Midbrain (tissue), 1 donor: ENCODE data around the gene GNAS-AS1.

Source experiments
- DNase-seq: peaks from one replicate; lab custom pipeline; 2025; lab: John Stamatoyannopoulos, UW

The GNAS-AS1 gene

GRCh38 chr20:58850693-58851174, at the start of gene GNAS-AS1:
GNAS-AS1 (minus strand) TSS chr20:58850902.
- DNase-seq: peak; percentile 67

DNA sequence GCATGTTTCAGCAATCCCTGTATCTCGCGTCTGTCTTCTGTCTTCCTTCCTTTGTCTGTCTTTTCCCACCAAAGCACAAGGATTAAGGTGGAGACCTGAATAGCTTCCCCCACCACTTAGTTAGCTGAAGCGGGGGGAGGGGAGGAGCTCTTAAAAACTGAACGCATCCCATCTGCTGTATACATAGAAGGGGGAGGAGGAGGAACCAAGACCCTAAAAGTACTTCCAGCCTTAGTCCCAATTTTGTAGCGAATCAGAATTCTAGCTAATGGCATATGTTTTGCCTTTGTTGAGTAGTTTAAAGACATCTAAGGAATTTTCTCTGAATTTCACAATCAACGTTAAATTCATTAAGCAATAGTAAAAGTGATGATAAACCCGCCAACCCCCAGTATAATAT, 49.7 kb upstream of the GNAS-AS1 start:
- no peak for DNase-seq

GRCh38 chr20:58899512-58899911, 48.8 kb upstream of the GNAS-AS1 start:
- no peak for DNase-seq

- no peak for DNase-seq
These were observed 48.1 kb upstream of the GNAS-AS1 start for GRCh38 chr20:58898629-58899408.

DNA sequence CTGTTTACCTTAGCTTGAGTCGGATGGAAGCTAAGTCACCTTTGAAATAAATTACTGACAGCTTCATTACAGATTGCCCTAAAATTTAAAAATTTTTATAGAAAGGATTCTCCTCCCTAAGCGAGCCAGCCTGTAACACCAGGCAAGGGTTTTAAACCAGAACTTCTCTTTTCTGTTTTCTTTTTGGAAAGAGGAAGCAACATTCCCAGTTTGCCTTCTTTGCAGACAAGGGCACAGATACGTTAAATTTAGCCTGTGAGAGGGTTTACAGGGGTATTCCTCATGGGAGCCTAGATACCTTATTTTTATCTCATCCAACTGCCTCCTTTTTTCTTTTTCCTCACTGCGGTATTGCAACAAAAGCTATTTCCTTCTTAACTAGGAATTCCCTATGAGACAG, 46.8 kb upstream of the GNAS-AS1 start:
- DNase-seq: no peak

DNA sequence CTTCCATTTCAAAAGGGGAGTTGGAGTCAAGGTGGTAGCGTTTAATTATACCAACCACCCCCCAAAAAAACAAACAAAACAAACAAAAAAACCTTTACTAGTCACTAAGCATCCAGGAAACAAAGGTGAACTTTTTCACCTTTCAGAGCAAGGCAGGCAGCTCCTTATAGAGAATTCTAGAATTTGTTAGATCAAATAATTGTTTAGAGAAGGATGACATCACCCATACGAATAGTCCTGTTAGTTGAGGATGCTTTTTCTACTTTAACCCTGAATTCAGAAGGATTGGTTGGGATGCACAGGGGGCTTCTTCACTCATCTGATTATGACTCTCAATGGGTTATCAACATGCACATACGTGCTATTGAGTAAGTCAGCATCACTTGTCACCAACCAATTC, 46.1 kb upstream of the GNAS-AS1 start:
- DNase-seq: no peak

GRCh38 chr20:58895448-58896180, 44.9 kb upstream of the GNAS-AS1 start:
- no peak for DNase-seq

DNA sequence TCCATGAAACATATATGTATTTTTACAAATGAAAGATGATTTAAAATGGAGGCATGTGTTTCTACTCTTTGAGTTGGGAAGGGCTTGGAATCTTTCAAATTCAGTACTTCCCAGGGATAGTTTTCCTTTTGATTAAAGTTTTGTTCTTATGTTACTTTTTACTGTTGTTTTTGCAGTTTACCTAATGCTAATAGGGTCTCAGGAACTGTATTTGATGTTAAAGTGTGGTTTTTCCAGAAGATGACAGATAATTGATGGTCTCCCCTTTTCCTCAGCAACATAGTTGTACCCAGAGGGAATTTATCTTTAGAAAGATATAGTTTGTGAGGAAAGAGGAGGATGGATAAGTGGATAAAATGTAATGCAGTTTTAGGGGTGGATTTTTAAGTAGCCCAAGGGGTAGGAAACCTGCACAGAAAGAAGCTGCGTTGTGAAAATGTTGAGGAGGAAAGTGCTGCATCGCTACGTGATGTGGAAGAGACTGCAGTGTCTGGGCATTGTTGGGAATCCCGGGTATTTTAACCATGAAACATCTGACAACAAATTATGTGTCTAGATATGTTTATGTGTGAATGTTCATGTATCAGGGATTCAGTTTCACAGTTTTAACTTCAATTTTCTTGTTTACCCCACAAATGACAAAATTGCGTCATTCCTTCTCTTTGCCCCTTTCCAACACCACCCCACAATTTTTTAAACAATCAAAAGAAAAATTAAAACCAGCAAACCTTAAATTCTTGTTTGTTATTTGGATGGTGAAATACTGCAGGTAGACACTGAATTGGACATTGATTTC, 44.1 kb upstream of the GNAS-AS1 start:
- DNase-seq: no peak

DNA sequence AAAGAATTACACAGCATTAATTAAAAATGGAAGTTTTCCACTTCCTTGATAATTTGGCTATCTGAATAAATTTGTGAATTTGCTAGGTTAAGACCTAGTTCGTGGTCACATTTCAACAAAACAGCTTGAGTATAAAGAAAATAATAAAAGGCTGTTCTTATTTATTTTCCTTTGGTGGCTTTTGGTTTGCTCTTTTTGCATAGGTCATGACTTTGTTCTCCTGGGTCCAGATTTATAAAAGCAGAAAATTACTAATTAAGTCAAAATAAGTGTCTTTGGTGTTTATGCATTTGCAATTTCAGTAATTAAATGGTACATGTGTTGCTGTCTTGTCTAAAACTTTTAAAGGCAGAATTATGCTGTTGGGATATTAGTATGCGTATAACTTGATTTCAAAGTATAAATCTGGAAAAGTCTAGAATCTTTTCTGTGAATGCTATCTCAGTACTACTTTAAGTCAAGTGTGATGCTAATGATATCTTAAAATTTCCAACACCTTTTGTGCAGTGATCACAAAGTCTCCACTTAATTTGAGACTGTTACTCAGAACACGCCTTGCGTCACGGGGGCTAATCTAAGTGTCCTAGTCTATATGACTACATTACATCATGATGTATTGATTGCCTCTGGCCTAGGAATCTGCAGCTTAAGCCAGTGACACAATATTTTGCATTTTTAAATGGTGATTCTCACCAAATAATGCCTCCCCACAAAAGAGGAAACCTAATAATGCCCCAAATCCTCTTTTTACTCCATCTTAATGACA, 42.8 kb upstream of the GNAS-AS1 start:
- no peak for DNase-seq

DNA sequence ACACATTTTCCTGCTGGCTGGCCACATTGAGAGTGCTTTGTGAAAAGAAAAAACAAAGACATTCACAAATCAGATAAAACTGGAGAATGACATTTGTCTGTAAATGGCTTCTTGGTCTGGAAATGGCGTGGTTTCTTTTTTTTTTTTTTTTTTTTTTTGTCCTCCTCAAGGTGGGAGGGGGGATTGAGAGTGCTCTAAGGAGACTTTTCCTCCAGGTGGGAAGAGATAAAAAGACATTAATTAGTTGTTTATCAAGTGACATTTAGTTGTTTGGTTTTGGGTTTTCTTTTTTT, 42.2 kb upstream of the GNAS-AS1 start:
- no peak for DNase-seq

DNA sequence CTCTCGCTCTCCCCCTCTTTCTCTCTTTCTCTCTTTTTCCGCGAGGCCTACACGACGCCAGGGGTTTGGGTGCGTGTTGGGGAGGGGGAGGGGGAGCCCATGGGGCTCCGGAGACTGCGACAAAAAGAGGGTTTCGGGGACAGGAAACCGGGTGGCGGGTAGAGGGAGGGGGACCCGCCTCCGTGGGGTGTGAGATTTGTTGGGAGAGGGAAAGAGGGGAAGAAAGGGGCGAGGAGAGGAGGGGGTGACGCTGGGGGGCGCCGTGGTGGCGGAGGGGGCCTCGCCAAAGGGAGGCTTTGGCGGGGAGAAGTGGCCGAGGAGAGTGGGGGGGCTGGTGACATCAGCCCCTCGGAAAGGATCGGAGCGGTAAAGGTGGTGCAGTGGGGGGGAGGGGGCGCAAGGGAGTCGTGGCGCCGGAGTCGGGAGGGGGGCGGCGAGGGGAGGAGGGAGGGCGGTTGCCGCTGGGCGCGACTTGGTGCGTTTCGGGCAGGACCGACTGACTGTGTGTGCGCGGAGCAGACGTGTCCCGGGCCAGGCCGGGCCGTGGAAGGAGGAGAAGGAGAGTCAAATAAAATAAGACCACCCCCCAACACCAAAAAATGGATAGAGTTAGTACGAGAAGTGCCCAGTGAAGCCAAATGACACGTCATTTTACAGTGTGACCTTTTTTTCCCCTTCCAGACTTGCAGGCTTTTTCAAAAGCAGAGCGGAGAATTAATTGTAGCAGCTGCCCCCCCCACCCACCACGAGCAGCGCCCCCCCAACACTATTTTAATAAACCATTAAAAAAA, 41.6 kb upstream of the GNAS-AS1 start:
- peak; percentile 38 for DNase-seq

DNA sequence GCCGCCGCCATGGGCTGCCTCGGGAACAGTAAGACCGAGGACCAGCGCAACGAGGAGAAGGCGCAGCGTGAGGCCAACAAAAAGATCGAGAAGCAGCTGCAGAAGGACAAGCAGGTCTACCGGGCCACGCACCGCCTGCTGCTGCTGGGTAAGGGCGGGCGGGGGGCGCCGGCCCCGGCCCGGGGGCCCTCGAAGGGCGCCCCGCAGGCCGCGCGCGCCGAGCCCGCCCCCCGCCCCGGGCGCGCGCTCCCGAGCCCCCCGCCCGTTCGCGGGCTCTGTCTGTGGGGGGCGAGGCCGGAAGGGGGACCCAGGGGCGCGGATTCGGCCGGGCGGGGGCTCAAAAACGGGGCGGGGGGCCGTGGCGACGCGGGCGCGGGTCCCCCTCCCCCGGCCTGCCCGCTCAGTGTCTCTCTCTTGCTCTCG, 41.0 kb upstream of the GNAS-AS1 start:
- no peak for DNase-seq

GRCh38 chr20:58891086-58891717, 40.5 kb upstream of the GNAS-AS1 start:
- peak; percentile 78 for DNase-seq

- DNase-seq: peak; percentile 78
These were observed 39.9 kb upstream of the GNAS-AS1 start for GRCh38 chr20:58890518-58891085.

DNA sequence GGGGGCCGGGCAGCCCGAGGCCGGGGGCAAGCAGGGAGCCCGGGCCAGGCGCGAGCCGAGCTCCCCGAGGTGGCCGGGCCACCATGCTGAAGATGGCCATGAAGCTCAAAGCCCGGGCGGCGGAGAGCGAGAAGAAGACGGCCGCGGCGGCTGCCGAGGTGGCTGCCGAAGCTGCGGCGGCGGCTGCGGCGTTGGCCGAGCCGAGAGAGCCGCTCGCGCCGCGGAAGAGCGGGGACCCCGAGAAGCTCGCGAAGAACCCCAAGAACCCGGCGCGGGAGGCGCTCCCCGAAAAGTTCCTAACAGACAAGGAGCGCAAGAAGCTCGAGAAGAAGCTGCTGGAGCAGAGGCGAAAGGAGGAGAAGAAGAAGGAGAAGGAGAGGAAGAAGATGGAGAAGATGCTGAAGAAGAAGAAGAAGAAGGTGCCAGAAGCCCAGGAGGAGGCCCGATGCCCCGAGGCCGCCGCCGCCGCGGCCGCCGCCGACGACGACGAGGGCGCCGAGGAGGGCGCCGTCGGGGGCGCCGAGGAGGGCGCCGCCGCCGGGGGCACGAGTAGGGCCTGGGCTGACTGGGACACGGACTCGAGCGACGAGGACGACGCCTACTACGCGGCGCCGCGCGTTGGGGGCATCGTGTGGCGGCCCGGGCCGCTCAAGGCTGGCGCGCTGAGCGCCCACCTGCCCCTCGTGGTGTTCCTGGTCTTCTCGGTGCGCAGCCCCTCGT, 39.3 kb upstream of the GNAS-AS1 start:
- DNase-seq: no peak

DNA sequence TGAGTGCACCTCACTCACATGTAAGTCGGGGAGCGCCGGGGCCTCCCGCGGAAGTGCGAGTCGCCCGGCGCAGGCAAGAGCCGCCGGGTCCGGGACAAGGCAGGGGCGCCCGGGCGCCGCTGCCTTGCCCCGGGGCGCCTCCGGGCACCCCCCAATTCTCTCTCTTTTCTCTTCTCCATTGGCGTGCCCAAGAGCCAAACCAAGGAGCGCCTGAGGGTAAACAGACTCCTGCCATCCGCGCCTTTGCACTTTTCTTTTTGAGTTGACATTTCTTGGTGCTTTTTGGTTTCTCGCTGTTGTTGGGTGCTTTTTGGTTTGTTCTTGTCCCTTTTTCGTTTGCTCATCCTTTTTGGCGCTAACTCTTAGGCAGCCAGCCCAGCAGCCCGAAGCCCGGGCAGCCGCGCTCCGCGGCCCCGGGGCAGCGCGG, 38.6 kb upstream of the GNAS-AS1 start:
- no peak for DNase-seq

- peak; percentile 47 for DNase-seq
These were observed 38.0 kb upstream of the GNAS-AS1 start for GRCh38 chr20:58888521-58889333.

DNA sequence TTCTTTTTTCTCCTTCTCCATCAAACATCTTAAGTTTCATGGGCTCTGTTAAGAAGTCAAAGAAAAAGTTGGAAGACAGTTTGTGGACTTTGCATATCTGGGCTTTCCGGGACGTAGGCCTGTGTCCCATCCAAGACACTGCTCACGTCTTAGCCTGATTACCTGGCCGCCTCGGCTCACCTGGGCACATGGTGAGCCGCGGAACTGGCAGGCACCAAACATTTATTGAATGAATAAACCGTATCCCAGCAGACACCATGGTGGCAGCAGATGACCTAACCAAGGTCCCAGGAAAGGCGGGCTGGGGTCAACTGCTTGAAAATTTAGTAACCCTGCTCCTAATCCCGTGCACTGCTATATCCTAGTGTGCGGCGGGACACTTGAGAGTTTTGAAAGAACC, 37.4 kb upstream of the GNAS-AS1 start:
- no peak for DNase-seq

- no peak for DNase-seq
These were observed 35.8 kb upstream of the GNAS-AS1 start for GRCh38 chr20:58886546-58886945.
